ENCODE data around the gene HOXC10.

HOXC10 gene

DNA sequence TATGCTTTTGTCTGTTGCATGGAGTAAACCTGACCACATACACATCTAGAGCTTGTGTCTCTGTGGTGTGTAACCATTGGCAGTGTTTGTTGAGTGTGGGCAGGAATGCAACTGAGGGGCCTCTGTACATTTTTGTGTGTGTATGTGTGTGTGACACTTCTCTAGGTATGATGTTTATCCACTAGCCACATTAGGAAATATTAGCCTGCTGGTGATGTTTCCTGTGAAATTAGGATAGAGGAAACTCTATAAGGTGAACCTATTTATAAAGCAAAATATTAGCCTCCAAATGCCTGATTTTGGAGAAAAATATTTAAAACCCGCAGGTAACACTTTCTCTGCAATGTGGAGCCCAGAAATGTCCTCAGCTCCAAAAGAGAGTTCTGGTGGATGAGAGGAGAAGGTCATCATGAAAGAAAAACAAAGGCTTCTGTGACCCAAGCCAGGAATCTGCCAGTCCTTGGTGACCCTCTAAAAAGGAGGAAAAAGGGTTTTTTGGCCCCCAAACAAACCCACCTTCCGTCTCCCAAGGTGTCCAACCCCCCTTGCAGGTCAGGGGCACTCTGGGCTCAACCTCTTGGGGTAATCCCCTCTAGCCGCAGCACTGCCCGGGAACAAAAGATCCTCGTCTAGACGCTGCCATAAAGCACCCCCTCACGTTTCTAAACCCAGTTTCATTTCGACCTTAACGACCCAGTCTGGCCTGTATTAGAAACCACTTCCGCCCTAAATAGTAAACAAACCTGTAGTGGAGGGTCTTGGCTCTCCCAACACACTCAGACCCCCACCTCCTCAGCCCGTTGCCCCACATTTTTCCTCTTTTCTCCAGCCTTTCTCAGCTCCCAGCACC, 7.1 kb upstream of the HOXC10 start:
- no peak for DNase-seq

DNA sequence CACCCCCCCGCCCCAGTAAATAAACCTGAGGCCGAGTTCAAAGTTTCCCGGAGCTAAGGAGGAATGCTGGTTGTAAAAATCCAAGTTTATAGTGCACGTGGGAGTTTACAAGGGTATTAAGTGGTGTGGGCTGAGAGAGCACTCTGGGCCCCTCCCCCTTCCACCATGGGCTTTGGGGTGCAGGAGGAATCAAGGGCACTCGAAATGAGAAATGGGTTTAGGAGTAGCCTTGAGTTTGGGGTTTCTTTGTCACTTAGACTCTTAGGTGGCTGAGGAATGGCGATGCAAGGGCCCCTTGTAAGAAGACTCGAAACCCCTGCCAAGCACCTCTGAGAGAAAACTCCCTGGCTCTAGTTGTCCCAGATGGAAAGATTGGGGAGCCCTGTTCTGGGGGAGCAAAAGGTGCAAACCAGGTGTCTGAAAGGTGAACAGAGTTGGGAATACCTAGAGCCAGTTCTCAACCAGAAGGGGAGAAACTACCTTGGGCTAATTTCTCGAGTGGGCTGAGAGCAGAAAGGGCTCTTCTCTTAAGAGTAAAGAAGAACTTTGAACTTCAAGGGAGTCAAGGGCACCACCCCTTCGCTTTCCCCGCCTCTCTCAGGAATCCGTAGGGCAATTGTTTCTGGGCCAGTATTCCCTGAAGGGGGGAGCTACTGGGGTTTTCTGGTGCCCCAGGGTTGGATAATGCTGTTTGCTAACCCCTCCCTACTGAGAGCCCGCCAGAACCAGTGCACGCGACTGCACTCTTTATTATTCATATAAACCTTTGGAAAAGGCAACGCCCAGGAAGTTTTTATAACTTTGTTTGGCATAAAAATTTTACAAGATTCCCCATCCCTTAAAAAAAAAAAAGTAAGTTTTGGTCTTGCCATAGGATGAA, 6.2 kb upstream of the HOXC10 start:
- DNase-seq, result no peak

DNA sequence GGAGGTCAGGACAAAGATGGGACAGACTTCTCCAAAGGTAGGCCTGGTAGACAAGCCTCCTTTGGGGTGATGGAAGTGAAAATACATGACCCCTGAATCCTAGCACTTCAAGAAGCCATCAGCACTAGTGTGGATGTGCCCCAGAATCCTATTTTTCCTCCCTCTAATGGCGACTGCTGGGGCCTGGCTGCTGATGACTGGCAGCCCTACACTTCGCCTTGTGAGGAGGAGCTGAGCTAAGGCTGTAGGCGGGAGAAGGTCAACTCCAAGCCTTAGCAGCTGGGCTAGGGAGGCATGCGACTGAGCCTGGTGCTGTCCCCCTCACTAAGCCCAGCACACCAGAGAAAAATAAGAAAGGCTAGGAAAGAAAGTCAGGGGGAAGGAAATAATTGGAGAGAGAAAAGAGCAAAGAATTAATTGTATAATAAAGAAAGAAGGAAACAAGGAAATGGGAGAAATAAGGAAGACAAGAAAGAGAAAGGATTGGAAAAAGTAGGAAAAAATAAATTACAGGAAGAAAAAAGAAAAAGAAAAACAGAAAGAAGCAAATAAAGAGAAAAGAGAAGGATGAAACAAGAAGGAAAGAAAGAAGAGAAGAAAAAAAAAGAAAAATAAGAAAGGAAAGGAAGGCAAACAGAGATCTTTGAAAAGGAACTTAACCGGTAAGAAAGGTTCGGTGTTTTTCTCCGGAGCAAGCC, 4.7 kb upstream of the HOXC10 start:
- no peak for DNase-seq

DNA sequence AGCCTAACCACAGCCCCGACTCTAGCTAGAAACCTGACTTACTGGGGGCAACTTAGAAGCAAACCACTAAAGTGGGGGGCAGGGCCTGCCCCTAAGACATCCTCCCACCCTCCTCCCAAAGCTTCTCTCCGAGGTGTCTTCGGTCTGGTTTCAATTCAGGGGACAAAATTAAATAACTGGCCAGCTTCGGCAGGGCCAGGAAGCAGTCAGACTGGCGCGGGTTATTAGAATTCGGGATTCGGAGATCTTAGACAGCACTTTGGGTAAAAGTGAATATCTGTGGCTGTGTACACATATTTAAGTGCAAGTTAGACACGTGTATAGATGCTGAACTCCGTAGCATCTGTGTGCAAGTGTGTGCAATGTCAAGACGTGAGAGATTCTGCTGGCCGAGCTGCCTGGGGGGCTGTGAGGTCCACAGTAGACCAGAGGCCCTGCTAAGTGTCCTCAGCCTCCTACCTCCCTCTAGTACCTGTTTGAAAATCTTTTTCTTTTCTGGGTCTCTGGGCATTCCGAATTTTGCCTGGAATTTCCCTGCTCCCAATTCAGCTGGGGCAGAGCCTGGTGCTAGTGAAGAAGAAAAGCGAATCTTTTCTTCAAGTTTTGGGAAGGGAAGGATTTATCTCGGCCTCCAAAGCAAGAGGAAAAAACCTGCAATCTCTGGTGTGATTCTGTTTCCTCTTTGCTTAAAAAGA, 4.0 kb upstream of the HOXC10 start:
- no peak for DNase-seq

DNA sequence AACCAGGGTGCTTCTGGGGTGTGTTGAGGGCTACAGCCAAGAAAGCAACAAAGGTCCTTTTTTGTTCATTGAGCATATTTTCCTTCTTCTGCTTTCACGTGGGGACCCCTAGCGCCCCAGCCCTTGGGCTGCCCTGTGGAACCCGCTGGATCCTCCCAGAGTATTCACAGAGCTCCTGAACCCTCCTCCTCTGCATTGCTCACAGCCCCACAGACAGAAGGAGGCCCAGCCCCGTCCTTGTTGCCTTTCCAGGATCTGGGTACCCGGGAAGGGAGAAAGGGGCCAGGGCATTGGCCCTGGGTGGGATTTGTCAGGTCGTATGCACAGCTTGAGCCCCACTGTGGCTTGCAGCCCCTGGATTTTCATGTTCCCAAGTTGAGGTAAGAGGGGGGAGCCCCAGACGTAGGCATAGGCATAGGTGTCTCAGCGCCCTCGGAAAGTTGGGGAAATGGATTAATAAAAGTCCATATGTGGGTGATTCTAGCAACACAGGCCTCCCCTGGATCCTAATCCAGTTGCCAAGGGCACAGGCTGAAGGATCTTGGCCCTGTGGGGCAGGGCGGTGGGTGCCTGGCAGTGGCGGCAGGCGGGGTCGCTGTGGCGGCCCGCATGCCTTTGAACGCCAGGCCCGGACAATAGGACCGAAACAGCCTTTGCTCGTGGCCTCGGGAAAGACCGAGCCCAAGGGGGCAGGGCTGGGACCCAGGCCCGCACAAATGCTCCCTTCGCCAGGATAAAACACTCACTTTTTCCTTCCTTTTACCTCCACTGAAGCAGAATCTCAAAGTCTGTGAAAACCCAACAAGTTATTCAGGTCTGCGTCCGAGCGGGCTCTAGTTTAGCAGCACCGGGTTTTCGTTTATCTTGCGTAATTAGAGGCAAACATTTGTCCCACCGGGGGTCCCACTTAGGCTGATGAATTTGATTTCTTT, 3.0 kb upstream of the HOXC10 start:
- no peak for DNase-seq

DNA sequence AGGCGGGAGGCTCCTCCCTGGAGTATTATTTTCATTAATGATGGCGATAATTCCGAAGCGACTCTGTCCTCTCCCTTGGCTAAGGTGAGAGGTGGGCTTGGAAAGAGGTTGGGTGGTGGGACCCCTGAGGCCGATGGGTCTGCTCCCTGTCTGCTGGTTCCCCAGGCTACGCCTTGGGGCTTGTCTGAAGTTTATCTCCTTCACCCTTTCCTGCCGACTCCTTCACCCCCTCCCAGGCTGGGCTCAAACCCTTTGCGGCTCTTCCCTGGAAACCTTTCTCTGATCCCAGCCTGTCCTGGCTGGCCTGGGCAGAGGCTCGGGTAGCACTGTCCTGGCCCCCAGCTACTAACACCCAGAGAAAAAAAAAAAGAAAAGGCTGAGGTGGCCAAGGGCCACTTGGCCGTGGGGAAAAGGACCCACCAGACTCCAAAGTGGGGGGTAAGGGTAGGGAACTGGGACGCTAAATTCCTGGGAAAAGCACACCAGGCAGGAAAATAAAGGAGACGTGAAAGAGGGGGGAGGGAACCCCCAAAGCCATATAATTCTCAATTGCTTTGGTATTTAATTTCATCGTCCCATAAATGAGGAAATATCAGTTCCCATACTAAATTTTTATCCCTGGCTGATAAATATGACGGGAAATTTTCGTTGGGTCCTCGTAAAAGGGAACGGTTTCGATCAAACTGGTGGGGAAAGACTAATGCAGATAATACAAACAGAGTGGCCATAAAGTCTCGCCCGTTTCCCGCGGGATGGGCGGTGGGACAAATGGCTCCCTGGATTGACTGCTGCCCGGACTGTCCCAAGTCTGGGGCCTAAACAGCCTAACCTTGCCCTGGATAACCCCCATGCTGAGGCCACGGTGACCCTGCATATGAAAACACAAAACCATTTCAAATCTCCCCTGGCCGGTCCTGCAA, 2.0 kb upstream of the HOXC10 start:
- DNase-seq, result no peak

DNA sequence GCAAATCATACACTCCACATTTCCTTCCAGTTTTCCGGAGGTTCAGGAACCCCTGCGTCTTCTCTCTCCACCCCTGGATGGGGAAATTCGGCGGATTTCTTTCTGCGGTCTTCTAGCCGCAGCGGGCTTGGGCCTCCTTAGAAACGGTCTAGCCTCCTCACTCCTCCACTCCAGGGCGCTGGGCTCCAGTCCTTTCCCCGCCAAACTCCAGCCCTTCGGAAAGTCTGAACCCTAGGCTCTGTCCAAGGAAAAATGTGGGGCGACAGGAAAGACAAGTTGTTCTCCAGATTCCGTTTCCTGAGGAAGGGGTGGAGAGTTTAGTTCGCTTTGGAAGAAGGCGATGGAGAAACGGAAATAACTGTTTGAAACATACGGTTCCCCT, 1.4 kb upstream of the HOXC10 start:
- no peak for DNase-seq

DNA sequence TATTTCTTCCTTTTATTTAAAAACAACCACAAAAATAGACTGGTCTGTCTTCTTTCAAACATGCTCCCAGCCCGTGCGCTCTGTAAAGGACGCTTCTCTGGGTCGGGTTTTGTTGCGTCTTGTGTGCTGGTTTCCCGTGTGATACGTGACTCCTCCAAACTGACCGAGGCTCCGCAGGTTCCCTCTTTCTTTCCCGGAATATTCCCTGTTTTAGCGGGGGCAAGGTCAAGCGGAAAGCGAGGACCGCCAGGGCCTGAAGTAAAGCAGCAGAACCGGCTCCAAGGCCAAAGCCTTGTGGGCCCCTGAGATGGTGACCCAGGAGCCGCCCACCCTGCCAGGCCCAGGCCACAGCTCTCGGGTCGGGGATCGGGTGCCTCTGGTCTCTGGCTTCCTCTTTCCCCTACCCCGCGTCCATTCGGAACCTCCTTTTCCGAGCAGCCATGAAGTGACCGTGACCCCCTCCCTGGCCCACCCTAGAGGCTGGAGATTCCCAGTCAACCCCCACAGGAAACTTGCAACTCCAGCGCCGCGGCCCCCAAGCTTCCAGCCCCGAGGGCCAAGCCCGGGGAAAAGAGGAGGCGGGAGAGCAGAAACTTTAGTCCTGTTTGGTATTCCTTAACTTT, 885 bp upstream of the HOXC10 start:
- DNase-seq, result no peak

DNA sequence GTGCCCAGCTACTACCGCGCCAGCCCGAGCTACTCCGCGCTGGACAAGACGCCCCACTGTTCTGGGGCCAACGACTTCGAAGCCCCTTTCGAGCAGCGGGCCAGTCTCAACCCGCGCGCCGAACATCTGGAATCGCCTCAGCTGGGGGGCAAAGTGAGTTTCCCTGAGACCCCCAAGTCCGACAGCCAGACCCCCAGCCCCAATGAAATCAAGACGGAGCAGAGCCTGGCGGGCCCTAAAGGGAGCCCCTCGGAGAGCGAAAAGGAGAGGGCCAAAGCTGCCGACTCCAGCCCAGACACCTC, 697 bp downstream of the HOXC10 start:
- DNase-seq, result no peak

DNA sequence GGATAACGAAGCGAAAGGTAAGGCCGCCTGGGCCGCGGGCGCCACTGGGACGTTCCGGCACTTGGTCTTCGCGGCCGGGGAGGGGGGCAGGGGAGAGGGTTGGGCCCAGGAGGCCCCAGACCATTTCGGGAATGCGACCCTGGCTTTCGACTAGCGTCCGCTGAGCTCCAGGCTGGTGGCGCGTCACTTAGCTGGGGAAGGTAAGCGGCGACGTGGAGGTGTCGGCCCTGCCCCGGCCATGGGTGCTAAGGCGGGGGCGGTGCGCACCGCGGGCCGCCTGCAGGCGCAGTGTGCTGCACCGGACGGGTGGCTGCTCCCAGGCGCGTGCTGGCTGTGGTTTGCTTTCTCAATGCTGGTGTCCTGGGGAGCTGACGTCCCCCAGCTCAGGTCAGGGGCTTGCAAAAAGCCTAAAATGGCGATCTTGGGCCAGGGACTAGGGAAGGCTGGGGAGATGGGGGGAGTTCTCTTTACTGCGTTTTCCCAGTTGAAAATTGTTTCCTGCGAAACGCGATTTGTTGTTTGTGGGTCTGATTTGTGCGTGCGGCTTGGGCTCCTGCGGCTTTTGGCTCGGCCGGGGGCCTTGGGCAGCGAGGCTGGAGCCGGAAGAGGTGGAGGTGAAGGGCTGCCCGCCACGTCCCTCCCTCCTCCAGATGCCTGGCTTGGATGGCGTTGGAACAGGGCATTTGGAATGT, 1.2 kb downstream of the HOXC10 start:
- DNase-seq, result no peak

DNA sequence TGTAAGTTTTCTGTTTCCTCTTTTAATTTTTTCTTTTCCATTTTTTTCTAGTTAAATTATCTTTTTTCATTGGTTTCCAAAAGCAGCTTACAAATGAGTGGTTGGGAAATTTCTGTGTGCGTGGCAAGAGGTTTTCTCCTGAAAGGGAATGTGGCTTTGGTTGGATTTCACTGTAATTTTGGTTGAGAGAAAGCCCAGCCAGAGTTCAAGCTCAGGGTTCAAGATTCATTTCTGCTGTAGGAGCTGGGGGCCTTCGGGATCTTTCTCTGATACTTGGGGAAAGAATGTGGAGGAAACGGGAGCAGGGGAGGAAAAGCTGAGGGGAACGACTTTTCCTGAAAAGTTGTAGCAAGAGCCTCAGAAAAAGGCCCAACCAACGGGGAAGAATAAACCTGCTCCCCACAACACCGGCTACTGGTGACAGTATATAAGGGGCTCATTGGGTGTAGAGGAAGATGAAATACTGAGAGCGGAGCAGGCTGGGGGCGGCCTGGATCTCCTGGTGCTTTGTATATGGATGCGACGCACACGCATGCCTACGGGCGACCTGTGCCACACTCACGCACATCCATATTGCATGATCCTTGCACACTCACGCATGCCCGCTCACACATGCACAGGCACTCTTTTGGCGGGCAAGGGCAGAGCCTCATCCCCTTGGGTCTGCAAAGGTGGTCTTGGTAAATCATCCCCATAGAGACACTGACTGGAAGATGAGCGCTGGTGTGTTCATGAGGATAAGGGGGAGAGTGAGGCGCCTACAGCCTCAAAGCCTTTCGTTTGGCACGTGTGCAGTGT, 1.9 kb downstream of the HOXC10 start:
- DNase-seq, result no peak

DNA sequence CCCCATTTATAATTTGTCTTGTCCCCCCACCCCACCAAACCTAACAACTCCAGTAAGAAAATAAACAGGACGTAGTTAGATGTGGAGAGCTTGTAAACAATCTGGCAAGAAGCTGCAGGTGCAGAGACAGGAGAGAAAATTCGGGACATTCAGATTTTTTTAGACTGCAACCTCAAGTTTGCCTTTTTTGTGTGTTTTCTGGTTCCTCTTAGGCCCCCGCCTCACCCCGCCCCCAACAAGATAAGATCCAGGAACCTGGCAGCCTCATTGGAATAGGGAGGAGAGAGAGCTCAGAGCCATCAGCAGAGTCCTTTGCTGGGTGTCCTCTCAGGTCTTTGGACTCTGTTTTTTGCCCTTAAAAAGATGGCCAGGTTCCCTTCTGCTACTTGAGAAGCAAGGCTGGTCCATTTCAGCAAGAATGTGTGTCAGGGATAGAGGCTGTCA, 2.9 kb downstream of the HOXC10 start:
- no peak for DNase-seq

DNA sequence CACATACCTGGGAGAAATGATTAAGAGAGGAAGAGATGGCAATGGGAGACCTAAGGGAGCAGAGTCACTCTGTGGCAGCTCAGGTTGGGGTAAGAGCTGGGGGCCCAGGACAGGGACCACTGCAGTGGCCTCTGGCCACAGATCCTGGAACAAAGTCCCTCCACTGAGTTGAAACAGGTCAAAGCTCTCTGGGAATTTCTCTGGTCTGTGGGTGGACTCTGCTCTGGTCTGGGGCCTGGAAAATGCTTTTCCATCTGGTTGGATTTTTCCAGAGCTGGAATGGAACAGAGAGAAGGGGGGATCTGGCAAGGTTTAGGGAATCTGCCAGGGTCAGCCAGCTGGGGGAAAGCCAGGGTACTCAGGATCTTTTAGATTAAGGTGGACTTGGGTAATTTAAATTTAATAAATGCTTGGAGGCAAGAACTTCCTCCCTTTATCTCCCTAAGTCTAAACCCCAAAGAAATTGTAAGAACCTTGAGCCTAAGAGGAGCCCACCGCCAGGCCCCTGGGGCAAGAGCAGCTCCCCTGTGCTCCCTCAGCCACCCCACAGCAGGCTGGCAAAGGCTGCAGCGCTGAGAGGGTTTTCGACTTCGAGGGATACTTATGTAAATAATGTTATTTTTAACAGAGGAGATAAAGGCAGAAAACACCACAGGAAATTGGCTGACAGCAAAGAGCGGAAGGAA, 3.7 kb downstream of the HOXC10 start:
- no peak for DNase-seq

DNA sequence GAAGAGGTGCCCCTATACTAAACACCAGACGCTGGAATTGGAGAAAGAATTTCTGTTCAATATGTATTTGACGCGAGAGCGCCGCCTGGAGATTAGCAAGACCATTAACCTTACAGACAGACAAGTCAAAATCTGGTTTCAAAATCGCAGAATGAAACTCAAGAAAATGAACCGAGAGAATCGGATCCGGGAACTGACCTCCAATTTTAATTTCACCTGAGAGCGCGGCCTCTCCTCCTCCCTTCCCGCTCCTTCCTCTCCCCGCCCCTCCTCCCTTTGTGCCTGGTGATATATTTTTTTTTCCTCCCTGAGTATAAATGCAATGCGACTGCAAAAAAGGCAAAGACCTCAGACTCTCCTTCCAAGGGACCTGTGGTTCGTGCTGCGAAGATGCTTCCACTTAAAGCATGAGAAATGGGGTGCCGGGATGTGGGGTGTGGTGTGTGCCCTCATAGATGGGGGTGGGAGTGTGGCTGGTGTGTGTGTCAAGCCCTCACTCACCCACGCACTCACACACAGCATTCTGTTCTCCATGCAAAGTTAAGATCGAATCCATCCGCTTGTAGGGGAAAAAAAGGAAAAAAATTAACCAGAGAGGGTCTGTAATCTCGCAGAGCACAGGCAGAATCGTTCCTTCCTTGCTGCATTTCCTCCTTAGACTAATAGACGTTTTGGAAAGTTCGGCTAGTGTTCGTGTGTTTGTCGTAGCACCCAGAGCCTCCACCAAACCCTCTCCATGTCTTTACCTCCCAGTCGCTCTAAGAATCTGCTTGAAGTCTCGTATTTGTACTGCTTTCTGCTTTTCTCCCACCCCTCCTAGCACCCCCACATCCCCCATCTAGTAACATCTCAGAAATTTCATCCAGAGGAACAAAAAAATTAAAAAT, 4.5 kb downstream of the HOXC10 start:
- DNase-seq, result peak; percentile 42

DNA sequence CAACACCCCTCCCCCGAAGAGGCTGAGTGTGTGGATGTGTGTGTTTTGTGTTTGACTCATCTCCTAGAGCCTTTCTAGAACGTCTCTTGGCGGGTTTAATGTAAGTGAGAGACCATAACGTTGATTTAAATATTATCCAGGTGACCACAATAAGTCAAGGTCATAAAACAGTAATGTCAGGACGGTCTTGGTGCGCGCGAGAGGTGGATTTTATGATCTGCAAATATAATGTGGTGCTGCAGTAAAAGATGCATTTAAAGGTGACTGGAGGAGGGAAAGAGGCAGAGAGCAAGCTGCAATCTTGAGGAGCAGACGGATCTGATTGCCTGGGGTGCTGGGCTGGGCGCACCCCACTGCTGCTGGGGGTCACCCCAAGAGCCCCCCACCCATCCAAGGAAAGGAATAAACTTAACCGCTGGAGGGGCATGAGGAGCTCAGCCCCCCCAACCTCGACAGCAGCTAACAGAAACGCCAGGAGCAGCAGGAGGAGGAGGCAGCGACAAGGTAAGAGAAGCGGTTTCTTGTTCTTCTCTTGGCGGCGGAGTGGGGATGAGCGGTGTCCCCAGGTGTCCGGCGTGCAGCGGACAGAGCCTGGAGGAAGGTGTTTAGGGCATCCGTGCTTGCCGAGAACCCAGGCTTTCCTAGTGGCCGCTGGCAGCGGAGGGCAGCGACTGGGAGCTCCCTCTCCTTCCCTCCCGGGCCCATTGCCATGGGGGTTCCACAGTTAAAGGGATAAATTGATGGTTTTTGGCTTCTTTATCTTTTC, 5.5 kb downstream of the HOXC10 start:
- no peak for DNase-seq

DNA sequence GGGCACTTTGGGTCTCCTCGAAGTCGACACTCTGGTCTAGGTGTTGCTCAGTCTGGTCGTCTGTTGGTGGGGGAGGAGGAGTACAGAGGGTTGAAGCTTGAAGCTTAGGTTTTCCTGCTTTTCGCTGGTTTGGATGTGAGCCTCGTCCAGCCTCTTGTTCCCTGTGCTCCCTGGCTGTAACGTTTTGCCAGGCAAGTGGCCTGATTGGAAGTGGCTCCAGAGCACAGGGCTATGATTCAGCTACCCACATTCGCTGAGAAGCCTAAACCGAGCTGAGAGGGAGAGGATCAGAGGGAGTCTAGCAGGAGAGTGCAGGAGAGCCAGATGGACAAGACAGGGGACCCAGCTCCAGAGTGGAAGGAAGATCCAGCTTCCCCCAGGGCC, 6.1 kb downstream of the HOXC10 start:
- no peak for DNase-seq
